A549 (cell line): ENCODE results near the gene PPP1R18. TPM values are rescaled to one million over a fixed set of nuclear protein-coding genes. Genes with fewer than 3 reads are reported as not detected.

Experiments used
- ATAC-seq, 2 experiments: fragments of 200-7000 bp in 1 of 2; fragments of >200 bp in 1 of 2; cut with Nextera tagmentation in 1 of 2; cut with Tn5 transposase in 1 of 2; 3 replicates each; pipeline versions ENCODE4 v1.8.0 to v1.9.1; 2018 to 2020; ENCODE audit warnings: mild to moderate bottlenecking in 1 of 2, moderate library complexity in 1 of 2
- CTCF ChIA-PET: fragments of 300-600 bp; sonication (Branson Sonifier 250); formaldehyde crosslinking; extraction: SDS; loops from one replicate; lab custom pipeline; 2021; ENCODE audit warnings: antibody characterized with exemption, inconsistent platforms; lab: Yijun Ruan, JAX
- POLR2A ChIA-PET: fragments of 350-600 bp; formaldehyde crosslinking; extraction: SDS; loops from one replicate; lab custom pipeline; 2021; ENCODE audit warnings: antibody characterized with exemption, inconsistent platforms; lab: Yijun Ruan, JAX
- DNase-seq, 2 experiments: peaks; one replicate each; pipeline versions ENCODE4 v3.0.0 to v3.0.0-alpha.2; 2011 to 2016; ENCODE audit warnings: low read depth in 1 of 2, low spot score in 1 of 2
- FAIRE-seq: peaks from 2 replicates; lab custom pipeline; 2011; peaks lifted over from hg19 to GRCh38; lab: Jason Lieb, UNC
- H3K27ac ChIP-seq, 2 experiments: fragments of >200 bp; sonication (Bioruptor Twin); formaldehyde crosslinking; 3 replicates each; pipeline ENCODE4 v1.5.1; 2016 to 2017
- H3K4me1 ChIP-seq: fragments of >200 bp; sonication (Bioruptor Twin); formaldehyde crosslinking; 3 replicates; pipeline ENCODE4 v1.6.1; 2016
- H3K4me2 ChIP-seq: fragments of >200 bp; sonication (Bioruptor Twin); formaldehyde crosslinking; 3 replicates; pipeline ENCODE4 v1.6.1; 2016
- H3K4me3 ChIP-seq: fragments of >200 bp; sonication (Bioruptor Twin); formaldehyde crosslinking; 3 replicates; pipeline ENCODE4 v1.5.1; 2016
- H3K9me3 ChIP-seq: fragments of >200 bp; sonication (Bioruptor Twin); formaldehyde crosslinking; 3 replicates; pipeline ENCODE4 v1.6.1; 2016
- BCL3 ChIP-seq: fragments of >200 bp; sonication (Bioruptor Twin); formaldehyde crosslinking; IDR thresholded peaks from 3 replicates; pipeline ENCODE4 v1.6.1; 2016
- CBX8 ChIP-seq: fragments of 200-600 bp; sonication (generic); IDR thresholded peaks from 2 replicates; pipeline ENCODE4 v1.6.1; 2016
- CHD2 ChIP-seq: fragments of 150-350 bp; IDR thresholded peaks from 2 replicates; pipeline ENCODE4 v1.6.1; 2014; ENCODE audit warnings: low read length; ENCODE audit not compliant: partially characterized antibody
- CHD4 ChIP-seq: fragments of 200-600 bp; sonication (generic); IDR thresholded peaks from 2 replicates; pipeline ENCODE4 v1.6.1; 2016; ENCODE audit warnings: antibody characterized with exemption, mild to moderate bottlenecking, borderline replicate concordance
- E2F6 ChIP-seq: IDR thresholded peaks from 2 replicates; pipeline ENCODE4 v1.6.1; 2012; ENCODE audit warnings: low read depth, borderline replicate concordance
- EHF ChIP-seq: fragments of 250-450 bp; sonication (Bioruptor Pico); IDR thresholded peaks from 2 replicates; pipeline ENCODE4 v1.5.0; 2020; ENCODE audit warnings: mild to moderate bottlenecking
- EP300 ChIP-seq, 2 experiments: fragments of >200 bp; sonication (Bioruptor Twin); formaldehyde crosslinking; IDR thresholded peaks; 2 replicates in 1 of 2; 3 replicates in 1 of 2; pipeline ENCODE4 v1.6.1; 2016 to 2017
- FOSB ChIP-seq: fragments of 250-450 bp; sonication (Bioruptor Pico); IDR thresholded peaks from 2 replicates; pipeline ENCODE4 v1.5.0; 2020; ENCODE audit warnings: mild to moderate bottlenecking, moderate library complexity
- FOSL2 ChIP-seq, 2 experiments: fragments of 450-650 bp in 1 of 2; fragments of >200 bp in 1 of 2; sonication (Bioruptor Twin) in 1 of 2; formaldehyde crosslinking; IDR thresholded peaks; 2 replicates each; pipeline versions ENCODE4 v1.5.0 to v1.6.1; 2016 to 2020; ENCODE audit warnings: mild to moderate bottlenecking in 1 of 2, moderate library complexity in 1 of 2
- HDAC2 ChIP-seq: fragments of 200-600 bp; sonication (generic); IDR thresholded peaks from 2 replicates; pipeline ENCODE4 v1.6.1; 2016
- HOXB13 ChIP-seq: fragments of 250-450 bp; sonication (Bioruptor Pico); IDR thresholded peaks from 2 replicates; pipeline ENCODE4 v1.5.0; 2020; ENCODE audit warnings: low read depth, mild to moderate bottlenecking, moderate library complexity
- HOXB5 ChIP-seq: fragments of 250-450 bp; sonication (Bioruptor Pico); IDR thresholded peaks from 2 replicates; pipeline ENCODE4 v1.5.0; 2020; ENCODE audit warnings: mild to moderate bottlenecking, moderate library complexity
- JUN ChIP-seq, 2 experiments: fragments of >200 bp; sonication (Bioruptor Twin); formaldehyde crosslinking; IDR thresholded peaks; 2 replicates in 1 of 2; 3 replicates in 1 of 2; pipeline ENCODE4 v1.6.1; 2016 to 2017
- JUNB ChIP-seq: fragments of >200 bp; sonication (Bioruptor Twin); formaldehyde crosslinking; IDR thresholded peaks from 2 replicates; pipeline ENCODE4 v1.6.1; 2016
- KDM1A ChIP-seq: fragments of 200-600 bp; sonication (generic); IDR thresholded peaks from 2 replicates; pipeline ENCODE4 v1.6.1; 2016; ENCODE audit warnings: low read depth, mild to moderate bottlenecking
- KDM5A ChIP-seq: fragments of 200-600 bp; sonication (generic); IDR thresholded peaks from 2 replicates; pipeline ENCODE4 v1.6.1; 2016; ENCODE audit warnings: antibody characterized with exemption, mild to moderate bottlenecking
- MAFK ChIP-seq: fragments of 450-650 bp; IDR thresholded peaks from 2 replicates; pipeline ENCODE4 v1.6.1; 2014; ENCODE audit not compliant: partially characterized antibody
- MYC ChIP-seq: IDR thresholded peaks from 2 replicates; pipeline ENCODE4 v1.6.1; 2012; ENCODE audit warnings: mild to moderate bottlenecking, inconsistent platforms, low read length, improper control_type of control experiment, borderline replicate concordance
- NFE2L2 ChIP-seq: fragments of 150-350 bp; conservative IDR thresholded peaks from 2 replicates; pipeline ENCODE4 v1.6.1; 2014; ENCODE audit warnings: low read length
- PHF8 ChIP-seq: fragments of 200-600 bp; sonication (generic); IDR thresholded peaks from 2 replicates; pipeline ENCODE4 v1.6.1; 2016; ENCODE audit warnings: low read depth, mild to moderate bottlenecking, antibody characterized with exemption, moderate library complexity, borderline replicate concordance
- POLR2A ChIP-seq: IDR thresholded peaks from 2 replicates; pipeline ENCODE4 v1.6.1; 2012; ENCODE audit warnings: mild to moderate bottlenecking, low read length
- RARB ChIP-seq: fragments of 250-450 bp; sonication (Bioruptor Pico); IDR thresholded peaks from 2 replicates; pipeline ENCODE4 v1.8.0; 2021; ENCODE audit warnings: mild to moderate bottlenecking, moderate library complexity
- RFX5 ChIP-seq: fragments of 450-650 bp; IDR thresholded peaks from 2 replicates; pipeline ENCODE4 v1.7.1; 2014; ENCODE audit warnings: antibody characterized with exemption, mild to moderate bottlenecking, moderate library complexity
- TP53 ChIP-seq: fragments of 250-450 bp; sonication (Bioruptor Pico); IDR thresholded peaks from 2 replicates; pipeline ENCODE4 v1.5.0; 2021; ENCODE audit warnings: mild to moderate bottlenecking, moderate library complexity
- ZC3H11A ChIP-seq: fragments of 450-650 bp; IDR thresholded peaks from 2 replicates; pipeline ENCODE4 v1.6.1; 2014; ENCODE audit warnings: antibody characterized with exemption, mild to moderate bottlenecking
- ZNF302 ChIP-seq: fragments of 250-450 bp; sonication (Bioruptor Pico); IDR thresholded peaks from 2 replicates; pipeline ENCODE4 v1.9.0; 2021; ENCODE audit warnings: inconsistent platforms, mild to moderate bottlenecking, moderate library complexity
- WGBS: methylation state at CpG from one replicate; pipeline ENCODE4 v1.1.6; 2017; ENCODE audit errors: missing lambda C conversion rate; 5-methylcytosine and 5-hydroxymethylcytosine counted together
- polyA plus RNA-seq, 4 experiments: library from polyadenylated mRNA; depleted of rRNA in 3 of 4; stranded (reverse); fragments of >200 nt; fragmentation: RNase III in 1 of 4; extraction: RNeasy Plus Mini Kit Qiagen cat#74134 plus additional on column Dnase treatment in 1 of 4; gene quantifications; 2 replicates in 3 of 4; 3 replicates in 1 of 4; pipeline ENCODE4 v1.2.3, GENCODE V29; 2011 to 2017
- TF ChIP-seq, protein P1 (sequence below): fragments of 150-350 bp; IDR thresholded peaks from 2 replicates; pipeline ENCODE4 v1.6.1; 2014; ENCODE audit warnings: low read depth, mild to moderate bottlenecking, low read length
- TF ChIP-seq, protein P2 (sequence below): IDR thresholded peaks from 2 replicates; pipeline ENCODE4 v1.6.1; 2012
- TF ChIP-seq, protein P3 (sequence below): fragments of >200 bp; sonication (Bioruptor Twin); formaldehyde crosslinking; IDR thresholded peaks from 2 replicates; pipeline ENCODE4 v1.6.1; 2016

PPP1R18 gene
- polyA plus RNA-seq, 2 of the 4 experiments (the other 2 are of a cell fraction) = 17.1 to 20.6 TPM

- ChIA-PET POLR2A (interaction anchor here (0.6 to 1.4 kb wide), 14 partner anchors 10 to 102 kb away, joined by 3 to 12 read pairs (median 4); partner anchors contain the start of genes FLOT1, MRPS18B, NRM and PPP1R10), CTCF (interaction anchor here (0.6 to 18.8 kb wide), 7 partner anchors 10 to 129 kb away, joined by 3 to 539 read pairs (median 3); partner anchors contain the start of gene DHX16)
- WGBS = under 1% methylated on average over 21 of the region's 48 CpGs
- DNase-seq (peak; percentile 84 to 100), FAIRE-seq (no peak), ATAC-seq (peak; percentile 83 to 87)
- no peaks in the 10 kb centered on the region for H3K9me3 ChIP-seq
- peak within 1 kb of the TSS; percentile 87 for H3K4me2 ChIP-seq
- TF ChIP-seq PHF8 (peak; percentile 20; the same call in 1 of the 2 replicates), MYC (peak; percentile 29; the same call in 1 of the 2 replicates), E2F6 (peak; percentile 60; the same call in 1 of the 2 replicates), KDM1A (no peak), EHF (no peak), FOSL2 (IDR thresholded peaks at IDR 0.05) (no peak), FOSL2 (CRISPR knock-in tag; IDR thresholded peaks at IDR 0.05) (peak; percentile 85), ZNF302 (CRISPR knock-in tag) (no peak), EP300 (IDR thresholded peaks at IDR 0.05) (no peak), KDM5A (no peak), HDAC2 (no peak), CBX8 (no peak), HOXB13 (CRISPR knock-in tag) (no peak), NFE2L2 (no peak; the same call in 1 of the 2 replicates), TP53 (CRISPR knock-in tag) (no peak), JUN (IDR thresholded peaks at IDR 0.05) (peak; percentile 69 to 82), FOSB (CRISPR knock-in tag) (no peak), RFX5 (no peak), MAFK (peak; percentile 99), BCL3 (0 out of 3 replicates have a peak, but pooled peaks have one; percentile 57), JUNB (0 out of 2 replicates have a peak, but pooled peaks have one; percentile 19), ZC3H11A (no peak), CHD2 (no peak), HOXB5 (CRISPR knock-in tag) (no peak), POLR2A (0 out of 2 replicates have a peak, but pooled peaks have one; percentile 32), RARB (no peak), CHD4 (no peak)
- TF ChIP-seq, protein P1, sequence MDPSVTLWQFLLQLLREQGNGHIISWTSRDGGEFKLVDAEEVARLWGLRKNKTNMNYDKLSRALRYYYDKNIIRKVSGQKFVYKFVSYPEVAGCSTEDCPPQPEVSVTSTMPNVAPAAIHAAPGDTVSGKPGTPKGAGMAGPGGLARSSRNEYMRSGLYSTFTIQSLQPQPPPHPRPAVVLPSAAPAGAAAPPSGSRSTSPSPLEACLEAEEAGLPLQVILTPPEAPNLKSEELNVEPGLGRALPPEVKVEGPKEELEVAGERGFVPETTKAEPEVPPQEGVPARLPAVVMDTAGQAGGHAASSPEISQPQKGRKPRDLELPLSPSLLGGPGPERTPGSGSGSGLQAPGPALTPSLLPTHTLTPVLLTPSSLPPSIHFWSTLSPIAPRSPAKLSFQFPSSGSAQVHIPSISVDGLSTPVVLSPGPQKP = no peak
- TF ChIP-seq, protein P2, sequence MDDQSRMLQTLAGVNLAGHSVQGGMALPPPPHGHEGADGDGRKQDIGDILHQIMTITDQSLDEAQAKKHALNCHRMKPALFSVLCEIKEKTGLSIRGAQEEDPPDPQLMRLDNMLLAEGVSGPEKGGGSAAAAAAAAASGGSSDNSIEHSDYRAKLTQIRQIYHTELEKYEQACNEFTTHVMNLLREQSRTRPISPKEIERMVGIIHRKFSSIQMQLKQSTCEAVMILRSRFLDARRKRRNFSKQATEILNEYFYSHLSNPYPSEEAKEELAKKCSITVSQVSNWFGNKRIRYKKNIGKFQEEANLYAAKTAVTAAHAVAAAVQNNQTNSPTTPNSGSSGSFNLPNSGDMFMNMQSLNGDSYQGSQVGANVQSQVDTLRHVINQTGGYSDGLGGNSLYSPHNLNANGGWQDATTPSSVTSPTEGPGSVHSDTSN = peak; percentile 94
- TF ChIP-seq, protein P3, sequence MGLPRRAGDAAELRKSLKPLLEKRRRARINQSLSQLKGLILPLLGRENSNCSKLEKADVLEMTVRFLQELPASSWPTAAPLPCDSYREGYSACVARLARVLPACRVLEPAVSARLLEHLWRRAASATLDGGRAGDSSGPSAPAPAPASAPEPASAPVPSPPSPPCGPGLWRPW = no peak
- peak within 1 kb of the TSS; percentile 99 to 100 for H3K27ac ChIP-seq
- peak within 1 kb of the TSS; percentile 63 for H3K4me3 ChIP-seq
- H3K4me1 ChIP-seq = peaks cover 22% of the 10 kb centered on the region
These were observed 30.8 kb upstream of the PPP1R18 start, which contains the start of gene MDC1 for GRCh38 chr6:30717129-30717844. Gene MDC1 (minus strand): TSS chr6:30717281. CDS start chr6:30715175, 2,106 bp downstream.
